Thyroid gland (tissue), 4 donors: ENCODE results near the gene LILRB5.

Source experiments
- CTCF ChIP-seq, 6 experiments: fragments of 200-600 bp in 3 of 6; fragments of 450-650 bp in 3 of 6; sonication (generic) in 3 of 6; IDR thresholded peaks; one replicate each; pipeline ENCODE4 v1.5.1; 2016 to 2019; ENCODE audit warnings: antibody characterized with exemption in 6 of 6, mild to moderate bottlenecking in 2 of 6, inconsistent platforms in 1 of 6, moderate library complexity in 1 of 6
- POLR2A ChIP-seq, 2 donors: fragments of 450-650 bp; IDR thresholded peaks; one replicate each; pipeline ENCODE4 v1.6.1; 2017; ENCODE audit warnings: antibody characterized with exemption in 2 of 2, mild to moderate bottlenecking in 2 of 2, moderate library complexity in 1 of 2

GRCh38 chr19:54233941-54234340 is 23.1 kb downstream of the LILRB5 start:
- TF ChIP-seq CTCF (IDR thresholded peaks at IDR 0.05) (no peak), POLR2A (IDR thresholded peaks at IDR 0.05) (no peak)
